Forelimb muscle (tissue), 1 donor: ENCODE results near the gene UNC80. TPM values are rescaled to one million over a fixed set of nuclear protein-coding genes. Genes with fewer than 3 reads are reported as not detected.

ENCODE experiments used
- DNase-seq: peaks from one replicate; pipeline ENCODE4 v3.0.0-alpha.2; 2013; ENCODE audit warnings: low read depth
- polyA plus RNA-seq: library from polyadenylated mRNA; unstranded; fragments of 120-200 nt; gene quantifications from one replicate; pipeline ENCODE4 v1.2.1, GENCODE V29; 2013; ENCODE audit not compliant: insufficient read length

UNC80 gene
- polyA plus RNA-seq, 1 donor = 2.4 TPM

- DNase-seq = no peak
Observed at GRCh38 chr2:209913786-209914345, 142.2 kb downstream of the UNC80 start.

- DNase-seq = no peak
Observed at GRCh38 chr2:209917154-209917771, 145.6 kb downstream of the UNC80 start.

- no peak for DNase-seq
Observed at GRCh38 chr2:209918251-209918650, 146.6 kb downstream of the UNC80 start.

- DNase-seq = no peak
Observed at GRCh38 chr2:209922116-209922515, 150.5 kb downstream of the UNC80 start.

GRCh38 chr2:209929369-209929768 lies 157.7 kb downstream of the UNC80 start:
- DNase-seq = no peak

- DNase-seq = peak; percentile 29
Observed at GRCh38 chr2:209933499-209934483, 162.2 kb downstream of the UNC80 start.

GRCh38 chr2:209936106-209936666 lies 164.6 kb downstream of the UNC80 start:
- no peak for DNase-seq

- no peak for DNase-seq
Observed at GRCh38 chr2:209937893-209938292, 166.3 kb downstream of the UNC80 start.

- no peak for DNase-seq
Observed at GRCh38 chr2:209938906-209939305, 167.3 kb downstream of the UNC80 start.

GRCh38 chr2:209940936-209941335 lies 169.3 kb downstream of the UNC80 start:
- no peak for DNase-seq

GRCh38 chr2:209942426-209942825 lies 170.8 kb downstream of the UNC80 start:
- no peak for DNase-seq

GRCh38 chr2:209942936-209943605 lies 171.4 kb downstream of the UNC80 start:
- DNase-seq = no peak

- DNase-seq = no peak
Observed at GRCh38 chr2:209943776-209944175, 172.1 kb downstream of the UNC80 start.

GRCh38 chr2:209946539-209946938 lies 174.9 kb downstream of the UNC80 start:
- DNase-seq = no peak

- no peak for DNase-seq
Observed at GRCh38 chr2:209956271-209956670, 184.6 kb downstream of the UNC80 start.

- no peak for DNase-seq
Observed at GRCh38 chr2:209958016-209958415, 186.4 kb downstream of the UNC80 start.

GRCh38 chr2:209960045-209960444 lies 188.4 kb downstream of the UNC80 start:
- no peak for DNase-seq

- peak; percentile 1 for DNase-seq
Observed at GRCh38 chr2:209960676-209961630, 189.3 kb downstream of the UNC80 start.

GRCh38 chr2:209965723-209966122 lies 194.1 kb downstream of the UNC80 start:
- no peak for DNase-seq

- DNase-seq = no peak
Observed at GRCh38 chr2:209969692-209970091, 198.1 kb downstream of the UNC80 start.

- DNase-seq = no peak
Observed at GRCh38 chr2:209970271-209970670, 198.6 kb downstream of the UNC80 start.
